Measurements from ENCODE around the gene CC2D2B.

DNA sequence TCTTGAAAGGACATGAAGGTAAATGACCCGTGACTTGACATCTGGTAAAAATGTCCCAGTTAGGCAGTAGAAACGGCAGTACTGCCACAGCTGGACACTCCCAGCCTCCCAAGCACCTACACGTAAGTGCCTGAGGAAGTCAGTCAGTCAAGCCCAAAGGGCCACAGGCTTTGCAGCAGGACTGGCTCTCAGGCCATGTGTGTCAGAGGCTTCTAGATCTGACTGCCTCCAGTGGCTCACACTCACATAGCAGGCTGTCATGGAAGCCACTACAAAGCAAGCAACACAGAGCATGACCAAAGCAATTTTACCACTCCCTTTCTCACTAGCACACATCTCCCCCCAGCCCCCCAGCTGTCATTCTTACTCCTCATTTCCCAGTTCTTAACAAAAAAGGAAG is 117.8 kb downstream of the CC2D2B start:
- TF ChIP-seq, protein P1, sequence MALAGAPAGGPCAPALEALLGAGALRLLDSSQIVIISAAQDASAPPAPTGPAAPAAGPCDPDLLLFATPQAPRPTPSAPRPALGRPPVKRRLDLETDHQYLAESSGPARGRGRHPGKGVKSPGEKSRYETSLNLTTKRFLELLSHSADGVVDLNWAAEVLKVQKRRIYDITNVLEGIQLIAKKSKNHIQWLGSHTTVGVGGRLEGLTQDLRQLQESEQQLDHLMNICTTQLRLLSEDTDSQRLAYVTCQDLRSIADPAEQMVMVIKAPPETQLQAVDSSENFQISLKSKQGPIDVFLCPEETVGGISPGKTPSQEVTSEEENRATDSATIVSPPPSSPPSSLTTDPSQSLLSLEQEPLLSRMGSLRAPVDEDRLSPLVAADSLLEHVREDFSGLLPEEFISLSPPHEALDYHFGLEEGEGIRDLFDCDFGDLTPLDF (CRISPR knock-in tag; IDR thresholded peaks at IDR 0.05) = no peak
- TF ChIP-seq CTCF (IDR thresholded peaks at IDR 0.05) (no peak), EMX1 (CRISPR knock-in tag; IDR thresholded peaks at IDR 0.05) (no peak), TEAD4 (CRISPR knock-in tag; IDR thresholded peaks at IDR 0.05) (no peak), ETV6 (CRISPR knock-in tag; IDR thresholded peaks at IDR 0.05) (no peak)
- TF ChIP-seq, protein P2, sequence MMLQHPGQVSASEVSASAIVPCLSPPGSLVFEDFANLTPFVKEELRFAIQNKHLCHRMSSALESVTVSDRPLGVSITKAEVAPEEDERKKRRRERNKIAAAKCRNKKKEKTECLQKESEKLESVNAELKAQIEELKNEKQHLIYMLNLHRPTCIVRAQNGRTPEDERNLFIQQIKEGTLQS (CRISPR knock-in tag; conservative IDR thresholded peaks at IDR 0.05) = no peak

All from WTC11 (cell line).